OCI-LY1 (cell line): ENCODE measurements around the gene RUSC1.
A peak's percentile ranks its signal among the peaks of the same experiment; 100 is the strongest.

Source experiments
- H2AFZ ChIP-seq: fragments of 200-600 bp; sonication (generic), shearing (Covaris generic); 2 replicates; pipeline ENCODE4 v1.6.0; 2014; ENCODE audit warnings: antibody characterized with exemption, mild to moderate bottlenecking, low read length
- H3F3A ChIP-seq: fragments of 200-600 bp; sonication (generic), shearing (Covaris generic); 2 replicates; pipeline ENCODE4 v1.6.0; 2014; ENCODE audit warnings: mild to moderate bottlenecking, antibody characterized with exemption, low read length, moderate library complexity; ENCODE audit not compliant: insufficient read depth
- H3K27ac ChIP-seq: fragments of 200-600 bp; sonication (generic); 2 replicates; pipeline ENCODE4 v1.5.1; 2014; ENCODE audit warnings: low read length, mixed run types, mild to moderate bottlenecking, low read depth; ENCODE audit not compliant: poor library complexity, severe bottlenecking
- H3K27me3 ChIP-seq: fragments of 200-600 bp; sonication (generic); 2 replicates; pipeline ENCODE4 v1.6.0; 2014; ENCODE audit warnings: antibody characterized with exemption, mild to moderate bottlenecking, low read length, moderate library complexity; ENCODE audit not compliant: insufficient read depth
- H3K36me3 ChIP-seq: fragments of 200-600 bp; sonication (generic); 2 replicates; pipeline ENCODE4 v1.6.1; 2014; ENCODE audit warnings: mild to moderate bottlenecking, antibody characterized with exemption, low read length, moderate library complexity, mixed read lengths; ENCODE audit not compliant: insufficient read depth
- H3K4me1 ChIP-seq: fragments of 200-600 bp; sonication (generic); 2 replicates; pipeline ENCODE4 v1.5.1; 2014; ENCODE audit warnings: mild to moderate bottlenecking, low read length, moderate library complexity; ENCODE audit not compliant: insufficient read depth, severe bottlenecking
- H3K4me2 ChIP-seq: fragments of 200-600 bp; sonication (generic), shearing (Covaris generic); 2 replicates; pipeline ENCODE4 v1.6.1; 2014; ENCODE audit warnings: low read length
- H3K4me3 ChIP-seq: fragments of 200-600 bp; sonication (generic); 2 replicates; pipeline ENCODE4 v1.5.1; 2014; ENCODE audit warnings: low read length, low read depth, mild to moderate bottlenecking, mixed read lengths; ENCODE audit not compliant: poor library complexity, severe bottlenecking
- H3K79me2 ChIP-seq: fragments of 200-600 bp; shearing (Covaris generic); 2 replicates; pipeline ENCODE4 v1.6.1; 2016; ENCODE audit warnings: mixed run types, low read length, mixed read lengths; ENCODE audit not compliant: insufficient read depth
- H3K9ac ChIP-seq: fragments of 200-600 bp; sonication (generic), shearing (Covaris generic); 2 replicates; pipeline ENCODE4 v1.6.1; 2014; ENCODE audit warnings: mild to moderate bottlenecking, low read length, mixed read lengths
- H3K9me2 ChIP-seq: fragments of 200-600 bp; sonication (generic), shearing (Covaris generic); 2 replicates; pipeline ENCODE4 v1.6.1; 2014; ENCODE audit warnings: low read depth, mild to moderate bottlenecking, low read length, mixed read lengths
- H3K9me3 ChIP-seq: fragments of 200-600 bp; shearing (Covaris generic); 2 replicates; pipeline ENCODE4 v1.6.1; 2014; ENCODE audit warnings: low read length, mixed read lengths
- H4K20me1 ChIP-seq: fragments of 200-600 bp; sonication (generic), shearing (Covaris generic); 2 replicates; pipeline ENCODE4 v1.6.0; 2016; ENCODE audit warnings: mild to moderate bottlenecking, low read length; ENCODE audit not compliant: insufficient read depth
- CTCF ChIP-seq: fragments of 200-600 bp; sonication (generic), shearing (Covaris generic); IDR thresholded peaks from 2 replicates; pipeline ENCODE4 v1.5.1; 2017; ENCODE audit warnings: mild to moderate bottlenecking, antibody characterized with exemption, low read length, moderate library complexity, mixed read lengths
- EZH2 ChIP-seq: fragments of 200-600 bp; sonication (generic), shearing (Covaris generic); IDR thresholded peaks from 2 replicates; pipeline ENCODE4 v1.8.0; 2017; ENCODE audit warnings: borderline replicate concordance, mixed run types, mild to moderate bottlenecking, antibody characterized with exemption, low read length, moderate library complexity, mixed read lengths

RUSC1 gene

GRCh38 chr1:155321639-155322503, 1.2 kb downstream of the RUSC1 start:
- no peaks in the 10 kb centered on the region for H3K27me3 ChIP-seq
- peaks cover 49% of the 10 kb centered on the region for H3K4me1 ChIP-seq
- no peak for TF ChIP-seq CTCF
- TF ChIP-seq EZH2: no peak
- H3K27ac ChIP-seq: peak overlapping the region; percentile 24
- H3K36me3 ChIP-seq: peaks cover 32% of the 10 kb centered on the region
- H2AFZ ChIP-seq: no peak overlapping the region
- H3K4me3 ChIP-seq: peak overlapping the region; percentile 83
- H3K79me2 ChIP-seq: no peaks in the 10 kb centered on the region
- H3K4me2 ChIP-seq: peak overlapping the region; percentile 97
- peak overlapping the region; percentile 39; the same call in 1 of the 2 replicates for H3K9ac ChIP-seq
- H3F3A ChIP-seq: no peaks in the 10 kb centered on the region
- H3K9me2 ChIP-seq: no peaks in the 10 kb centered on the region
- no peaks in the 10 kb centered on the region for H4K20me1 ChIP-seq
- H3K9me3 ChIP-seq: no peaks in the 10 kb centered on the region

- H3K27me3 ChIP-seq: no peaks in the 10 kb centered on the region
- no peaks in the 10 kb centered on the region for H3K9me3 ChIP-seq
- H3K9me2 ChIP-seq: no peaks in the 10 kb centered on the region
- no peaks in the 10 kb centered on the region; the same call in 1 of the 2 replicates for H3F3A ChIP-seq
- H3K36me3 ChIP-seq: peaks cover 27% of the 10 kb centered on the region
- H4K20me1 ChIP-seq: no peaks in the 10 kb centered on the region
- H3K4me2 ChIP-seq: peak overlapping the region; percentile 97
- peak overlapping the region; percentile 88; the same call in 1 of the 2 replicates for H3K9ac ChIP-seq
- H3K4me3 ChIP-seq: peak overlapping the region; percentile 83
- TF ChIP-seq EZH2 (no peak), CTCF (no peak)
- no peak overlapping the region for H2AFZ ChIP-seq
- no peaks in the 10 kb centered on the region for H3K79me2 ChIP-seq
- peaks cover 49% of the 10 kb centered on the region for H3K4me1 ChIP-seq
- no peak overlapping the region for H3K27ac ChIP-seq
Observed at GRCh38 chr1:155322571-155322952, 1.9 kb downstream of the RUSC1 start.

GRCh38 chr1:155322953-155323728, 2.4 kb downstream of the RUSC1 start:
- H3K4me3 ChIP-seq: peak overlapping the region; percentile 83
- H2AFZ ChIP-seq: no peak overlapping the region
- H3K9me3 ChIP-seq: no peaks in the 10 kb centered on the region
- H3K79me2 ChIP-seq: no peaks in the 10 kb centered on the region
- H4K20me1 ChIP-seq: no peaks in the 10 kb centered on the region
- no peaks in the 10 kb centered on the region for H3K9me2 ChIP-seq
- peak overlapping the region; percentile 1 for H3K27ac ChIP-seq
- no peak for TF ChIP-seq EZH2
- peak; percentile 86 for TF ChIP-seq CTCF
- peak overlapping the region; percentile 88 for H3K9ac ChIP-seq
- peaks cover 49% of the 10 kb centered on the region for H3K4me1 ChIP-seq
- no peaks in the 10 kb centered on the region for H3K27me3 ChIP-seq
- peaks cover 4% of the 10 kb centered on the region; the same call in 1 of the 2 replicates for H3F3A ChIP-seq
- H3K36me3 ChIP-seq: peaks cover 22% of the 10 kb centered on the region; the same call in 1 of the 2 replicates
- peak overlapping the region; percentile 97 for H3K4me2 ChIP-seq
